Measurements from ENCODE around the gene SHC2.

DNA sequence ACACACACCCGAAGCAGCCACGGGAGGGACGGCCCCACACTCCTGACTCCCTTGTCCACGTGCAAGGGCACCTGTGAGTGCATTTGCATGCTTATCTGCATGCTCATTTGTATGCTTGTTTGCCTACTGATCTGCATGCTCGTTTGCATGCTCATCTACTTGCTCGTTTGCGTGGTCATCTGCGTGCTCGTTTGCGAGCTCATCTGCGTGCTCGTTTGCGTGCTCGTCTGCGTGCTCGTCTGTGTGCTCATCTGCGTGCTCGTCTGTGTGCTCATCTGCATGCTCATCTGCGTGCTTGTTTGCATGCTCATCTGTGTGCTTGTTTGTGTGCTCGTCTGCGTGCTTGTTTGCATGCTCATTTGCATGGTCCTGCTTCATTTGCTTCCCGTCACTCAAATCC lies 23.8 kb downstream of the SHC2 start:
- TF ChIP-seq, protein P1, sequence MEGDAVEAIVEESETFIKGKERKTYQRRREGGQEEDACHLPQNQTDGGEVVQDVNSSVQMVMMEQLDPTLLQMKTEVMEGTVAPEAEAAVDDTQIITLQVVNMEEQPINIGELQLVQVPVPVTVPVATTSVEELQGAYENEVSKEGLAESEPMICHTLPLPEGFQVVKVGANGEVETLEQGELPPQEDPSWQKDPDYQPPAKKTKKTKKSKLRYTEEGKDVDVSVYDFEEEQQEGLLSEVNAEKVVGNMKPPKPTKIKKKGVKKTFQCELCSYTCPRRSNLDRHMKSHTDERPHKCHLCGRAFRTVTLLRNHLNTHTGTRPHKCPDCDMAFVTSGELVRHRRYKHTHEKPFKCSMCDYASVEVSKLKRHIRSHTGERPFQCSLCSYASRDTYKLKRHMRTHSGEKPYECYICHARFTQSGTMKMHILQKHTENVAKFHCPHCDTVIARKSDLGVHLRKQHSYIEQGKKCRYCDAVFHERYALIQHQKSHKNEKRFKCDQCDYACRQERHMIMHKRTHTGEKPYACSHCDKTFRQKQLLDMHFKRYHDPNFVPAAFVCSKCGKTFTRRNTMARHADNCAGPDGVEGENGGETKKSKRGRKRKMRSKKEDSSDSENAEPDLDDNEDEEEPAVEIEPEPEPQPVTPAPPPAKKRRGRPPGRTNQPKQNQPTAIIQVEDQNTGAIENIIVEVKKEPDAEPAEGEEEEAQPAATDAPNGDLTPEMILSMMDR (conservative IDR thresholded peaks at IDR 0.05; ENCODE audit: low read depth, low read length) = no peak
- no peak for TF ChIP-seq EZH2 (IDR thresholded peaks at IDR 0.05; ENCODE audit: borderline replicate concordance, low read depth, low read length, poor library complexity, severe bottlenecking)
